ENCODE results near the gene OCA2.

DNA sequence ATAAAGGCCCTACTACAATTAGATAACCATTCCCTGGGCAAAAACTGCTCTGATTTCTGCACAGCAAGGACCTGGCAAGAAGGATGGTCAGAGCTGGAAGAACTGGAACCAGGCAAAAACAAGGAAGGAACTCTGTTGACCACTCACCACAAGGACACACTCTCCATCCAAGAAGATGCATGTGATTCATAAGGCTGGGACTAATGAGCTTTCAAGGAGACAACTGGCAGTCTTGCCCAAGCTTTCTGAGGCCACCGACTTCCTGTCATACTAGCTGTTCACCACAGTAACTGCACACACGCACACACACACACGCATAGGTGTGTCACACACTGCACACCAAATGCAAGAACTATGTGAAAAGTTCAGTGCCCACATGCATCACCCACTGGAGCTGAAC, 256.6 kb downstream of the OCA2 start:
- TF ChIP-seq, protein P1, sequence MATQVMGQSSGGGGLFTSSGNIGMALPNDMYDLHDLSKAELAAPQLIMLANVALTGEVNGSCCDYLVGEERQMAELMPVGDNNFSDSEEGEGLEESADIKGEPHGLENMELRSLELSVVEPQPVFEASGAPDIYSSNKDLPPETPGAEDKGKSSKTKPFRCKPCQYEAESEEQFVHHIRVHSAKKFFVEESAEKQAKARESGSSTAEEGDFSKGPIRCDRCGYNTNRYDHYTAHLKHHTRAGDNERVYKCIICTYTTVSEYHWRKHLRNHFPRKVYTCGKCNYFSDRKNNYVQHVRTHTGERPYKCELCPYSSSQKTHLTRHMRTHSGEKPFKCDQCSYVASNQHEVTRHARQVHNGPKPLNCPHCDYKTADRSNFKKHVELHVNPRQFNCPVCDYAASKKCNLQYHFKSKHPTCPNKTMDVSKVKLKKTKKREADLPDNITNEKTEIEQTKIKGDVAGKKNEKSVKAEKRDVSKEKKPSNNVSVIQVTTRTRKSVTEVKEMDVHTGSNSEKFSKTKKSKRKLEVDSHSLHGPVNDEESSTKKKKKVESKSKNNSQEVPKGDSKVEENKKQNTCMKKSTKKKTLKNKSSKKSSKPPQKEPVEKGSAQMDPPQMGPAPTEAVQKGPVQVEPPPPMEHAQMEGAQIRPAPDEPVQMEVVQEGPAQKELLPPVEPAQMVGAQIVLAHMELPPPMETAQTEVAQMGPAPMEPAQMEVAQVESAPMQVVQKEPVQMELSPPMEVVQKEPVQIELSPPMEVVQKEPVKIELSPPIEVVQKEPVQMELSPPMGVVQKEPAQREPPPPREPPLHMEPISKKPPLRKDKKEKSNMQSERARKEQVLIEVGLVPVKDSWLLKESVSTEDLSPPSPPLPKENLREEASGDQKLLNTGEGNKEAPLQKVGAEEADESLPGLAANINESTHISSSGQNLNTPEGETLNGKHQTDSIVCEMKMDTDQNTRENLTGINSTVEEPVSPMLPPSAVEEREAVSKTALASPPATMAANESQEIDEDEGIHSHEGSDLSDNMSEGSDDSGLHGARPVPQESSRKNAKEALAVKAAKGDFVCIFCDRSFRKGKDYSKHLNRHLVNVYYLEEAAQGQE (IDR thresholded peaks at IDR 0.05; ENCODE audit: insufficient read depth in 1 of 2, low read depth in 2 of 2, low read length in 2 of 2), result no peak
- TF ChIP-seq POLR2AphosphoS5 (IDR thresholded peaks at IDR 0.05; ENCODE audit: low read depth, low read length), result no peak

All from PFSK-1 (cell line).